Type B pancreatic cell (in vitro differentiated cells): ENCODE results near the gene GIGYF2. TPM values are rescaled to one million over a fixed set of nuclear protein-coding genes. Genes with fewer than 3 reads are reported as not detected.

Experiments used
- DNase-seq: peaks from one replicate; pipeline ENCODE4 v3.0.0; 2021; ENCODE audit warnings: mixed read lengths; ENCODE audit not compliant: unreplicated experiment; ENCODE audit errors: extremely low spot score
- H3K27ac Mint-ChIP-seq: 2 replicates; pipeline ENCODE4 v1.8.0; 2021; ENCODE audit warnings: mild to moderate bottlenecking, mixed read lengths
- H3K27me3 Mint-ChIP-seq: 2 replicates; pipeline ENCODE4 v1.8.0; 2021; ENCODE audit warnings: mixed read lengths
- H3K36me3 Mint-ChIP-seq: 2 replicates; pipeline ENCODE4 v1.8.0; 2021; ENCODE audit warnings: mixed read lengths
- H3K4me1 Mint-ChIP-seq: one replicate; pipeline ENCODE4 v1.8.0; 2021; ENCODE audit warnings: mixed read lengths; ENCODE audit not compliant: unreplicated experiment
- H3K4me3 Mint-ChIP-seq: 2 replicates; pipeline ENCODE4 v1.8.0; 2021; ENCODE audit warnings: mild to moderate bottlenecking, mixed read lengths
- H3K9me3 Mint-ChIP-seq: 2 replicates; pipeline ENCODE4 v1.8.0; 2021; ENCODE audit warnings: mixed read lengths
- CTCF ChIP-seq: fragments of 200-600 bp; sonication (generic); conservative IDR thresholded peaks from 2 replicates; pipeline ENCODE4 v1.5.0; 2021; ENCODE audit warnings: antibody characterized with exemption, mild to moderate bottlenecking
- total RNA-seq: library from RNA; stranded (reverse); gene quantifications from 2 replicates; pipeline ENCODE4 v1.2.1, GENCODE V29; 2021; ENCODE audit warnings: low replicate concordance

GIGYF2 gene
- total RNA-seq, 1 donor from 2014 or later: 65.7 TPM

GRCh38 chr2:232800166-232800565 is 103.0 kb downstream of the GIGYF2 start:
- DNase-seq: no peak
- H3K9me3 Mint-ChIP-seq: peaks cover 3% of the 10 kb centered on the region
- H3K36me3 Mint-ChIP-seq: peaks cover 48% of the 10 kb centered on the region
- TF ChIP-seq CTCF: no peak
- no peak overlapping the region for H3K4me3 Mint-ChIP-seq
- H3K27ac Mint-ChIP-seq: no peak overlapping the region
- H3K4me1 Mint-ChIP-seq: no peaks in the 10 kb centered on the region
- no peaks in the 10 kb centered on the region for H3K27me3 Mint-ChIP-seq

- no peak for TF ChIP-seq CTCF
- Mint-ChIP-seq H3K36me3 (peaks cover 42% of the 10 kb centered on the region), H3K4me1 (no peaks in the 10 kb centered on the region), H3K4me3 (no peak overlapping the region), H3K9me3 (peaks cover 3% of the 10 kb centered on the region), H3K27ac (no peak overlapping the region), H3K27me3 (no peaks in the 10 kb centered on the region)
- no peak for DNase-seq
Observed at GRCh38 chr2:232802091-232802490, 105.0 kb downstream of the GIGYF2 start.

GRCh38 chr2:232809349-232810124 is 112.4 kb downstream of the GIGYF2 start:
- no peak overlapping the region for H3K27ac Mint-ChIP-seq
- no peak for TF ChIP-seq CTCF
- H3K9me3 Mint-ChIP-seq: no peaks in the 10 kb centered on the region
- no peaks in the 10 kb centered on the region for H3K27me3 Mint-ChIP-seq
- H3K4me1 Mint-ChIP-seq: no peaks in the 10 kb centered on the region
- no peak for DNase-seq
- H3K36me3 Mint-ChIP-seq: peaks cover 26% of the 10 kb centered on the region
- H3K4me3 Mint-ChIP-seq: no peak overlapping the region

- Mint-ChIP-seq H3K4me3 (no peak overlapping the region), H3K4me1 (no peaks in the 10 kb centered on the region), H3K27me3 (no peaks in the 10 kb centered on the region), H3K9me3 (no peaks in the 10 kb centered on the region), H3K27ac (no peak overlapping the region), H3K36me3 (peaks cover 25% of the 10 kb centered on the region)
- no peak for TF ChIP-seq CTCF
- DNase-seq: no peak
Observed at GRCh38 chr2:232810444-232810843, 113.3 kb downstream of the GIGYF2 start.

- H3K36me3 Mint-ChIP-seq: peaks cover 31% of the 10 kb centered on the region
- H3K4me3 Mint-ChIP-seq: no peak overlapping the region
- H3K27ac Mint-ChIP-seq: no peak overlapping the region
- no peak for DNase-seq
- no peaks in the 10 kb centered on the region for H3K27me3 Mint-ChIP-seq
- no peak for TF ChIP-seq CTCF
- no peaks in the 10 kb centered on the region for H3K4me1 Mint-ChIP-seq
- no peaks in the 10 kb centered on the region for H3K9me3 Mint-ChIP-seq
Observed at GRCh38 chr2:232815569-232815968, 118.4 kb downstream of the GIGYF2 start.
